Activated CD8-positive, alpha-beta memory T cell treated with anti-CD3 and anti-CD28 coated beads, Interleukin-2, amount 50 U/mL, for 1 hour (primary cell): Measurements from ENCODE around the gene KCNC2.

Source experiments
- DNase-seq: peaks from one replicate; pipeline ENCODE4 v3.0.0-alpha.2; 2020; ENCODE audit errors: extremely low read depth

KCNC2 gene

GRCh38 chr12:75161488-75161887 is 48.2 kb downstream of the KCNC2 start:
- DNase-seq: no peak

GRCh38 chr12:75157385-75157784 is 52.3 kb downstream of the KCNC2 start:
- no peak for DNase-seq

- DNase-seq: no peak
These were observed 53.7 kb downstream of the KCNC2 start for GRCh38 chr12:75155962-75156361.

GRCh38 chr12:75154388-75154787 is 55.3 kb downstream of the KCNC2 start:
- no peak for DNase-seq

- no peak for DNase-seq
These were observed 70.4 kb downstream of the KCNC2 start for GRCh38 chr12:75139196-75139595.

- no peak for DNase-seq
These were observed 71.7 kb downstream of the KCNC2 start for GRCh38 chr12:75137896-75138295.

GRCh38 chr12:75135026-75135425 is 74.6 kb downstream of the KCNC2 start:
- no peak for DNase-seq

- DNase-seq: no peak
These were observed 78.8 kb downstream of the KCNC2 start for GRCh38 chr12:75130811-75131210.

GRCh38 chr12:75129275-75129674 is 80.4 kb downstream of the KCNC2 start:
- no peak for DNase-seq

- no peak for DNase-seq
These were observed 88.5 kb downstream of the KCNC2 start for GRCh38 chr12:75121036-75121705.

- DNase-seq: no peak
These were observed 89.3 kb downstream of the KCNC2 start for GRCh38 chr12:75120311-75120711.

- no peak for DNase-seq
These were observed 92.9 kb downstream of the KCNC2 start for GRCh38 chr12:75116646-75117198.

GRCh38 chr12:75115748-75116147 is 93.9 kb downstream of the KCNC2 start:
- DNase-seq: no peak

GRCh38 chr12:75103822-75104221 is 105.8 kb downstream of the KCNC2 start:
- no peak for DNase-seq

GRCh38 chr12:75101781-75102180 is 107.9 kb downstream of the KCNC2 start:
- DNase-seq: no peak

GRCh38 chr12:75099210-75099609 is 110.4 kb downstream of the KCNC2 start:
- no peak for DNase-seq

GRCh38 chr12:75097003-75097402 is 112.6 kb downstream of the KCNC2 start:
- no peak for DNase-seq

- no peak for DNase-seq
These were observed 122.0 kb downstream of the KCNC2 start for GRCh38 chr12:75087654-75088053.

- no peak for DNase-seq
These were observed 123.3 kb downstream of the KCNC2 start for GRCh38 chr12:75086091-75087038.

- DNase-seq: no peak
These were observed 128.3 kb downstream of the KCNC2 start for GRCh38 chr12:75081305-75081704.

GRCh38 chr12:75080582-75080981 is 129.1 kb downstream of the KCNC2 start:
- DNase-seq: no peak

GRCh38 chr12:75065482-75065881 is 144.2 kb downstream of the KCNC2 start:
- no peak for DNase-seq

GRCh38 chr12:75062691-75063090 is 146.9 kb downstream of the KCNC2 start:
- no peak for DNase-seq
